B cell (primary cell): ENCODE measurements around the gene PRRT3. TPM values are rescaled to one million over a fixed set of nuclear protein-coding genes. Genes with fewer than 3 reads are reported as not detected.

Experiments
- ATAC-seq: fragments of 200-7000 bp; cut with Tn5 transposase; one replicate; pipeline ENCODE4 v1.10.0; 2021; ENCODE audit warnings: low read depth, mild to moderate bottlenecking, moderate number of reproducible peaks, moderate library complexity
- CTCF ChIA-PET: fragments of 350-600 bp; sonication (Branson Sonifier 250); formaldehyde crosslinking; loops from one replicate; lab custom pipeline; 2021; ENCODE audit warnings: antibody characterized with exemption, inconsistent platforms; lab: Charles Lee
- POLR2A ChIA-PET: fragments of 350-600 bp; sonication (Branson Sonifier 250); formaldehyde crosslinking; loops from one replicate; lab custom pipeline; 2021; ENCODE audit warnings: antibody characterized with exemption; lab: Charles Lee
- DNase-seq: peaks from one replicate; pipeline ENCODE4 v3.0.0; 2013
- H2AFZ ChIP-seq: 2 replicates; pipeline ENCODE4 v1.6.1; 2012; ENCODE audit warnings: mild to moderate bottlenecking, low read depth, low read length; ENCODE audit not compliant: insufficient read depth, poor library complexity, severe bottlenecking
- H3K27ac ChIP-seq, 2 donors: 1 replicate in 1 of 2; 2 replicates in 1 of 2; pipeline ENCODE4 v1.5.1; 2012 to 2013; ENCODE audit warnings: low read length in 2 of 2, mild to moderate bottlenecking in 2 of 2, moderate library complexity in 1 of 2
- H3K27me3 ChIP-seq, 4 experiments: fragments of 200-600 bp in 1 of 4; sonication (generic) in 1 of 4; replicated peaks in 1 of 4; 1 replicate in 2 of 4; 2 replicates in 2 of 4; pipeline versions ENCODE4 v1.6.1 to v1.7.0; 2013 to 2016; ENCODE audit warnings: low read length in 3 of 4, mild to moderate bottlenecking in 2 of 4, mixed read lengths in 1 of 4, moderate library complexity in 1 of 4; ENCODE audit not compliant: insufficient read depth in 4 of 4, control insufficient read depth in 3 of 4; ENCODE audit errors: control extremely low read depth in 1 of 4
- H3K36me3 ChIP-seq, 2 experiments: replicated peaks in 1 of 2; 1 replicate in 1 of 2; 2 replicates in 1 of 2; pipeline versions ENCODE4 v1.6.1 to v1.7.1; 2013; ENCODE audit warnings: low read length in 1 of 2; ENCODE audit not compliant: insufficient read depth in 2 of 2, control insufficient read depth in 1 of 2; ENCODE audit errors: control extremely low read depth in 1 of 2, extremely low read depth in 1 of 2
- H3K4me1 ChIP-seq, 2 donors: fragments of 200-600 bp in 1 of 2; sonication (generic) in 1 of 2; 1 replicate in 1 of 2; 2 replicates in 1 of 2; pipeline versions ENCODE4 v1.5.1 to v1.6.1; 2013 to 2017; ENCODE audit warnings: low read length in 2 of 2; ENCODE audit not compliant: control insufficient read depth in 2 of 2, insufficient read depth in 2 of 2
- H3K4me2 ChIP-seq: replicated peaks from 2 replicates; pipeline ENCODE3; 2012; ENCODE audit warnings: mild to moderate bottlenecking, low read depth, low read length; ENCODE audit not compliant: poor library complexity, severe bottlenecking
- H3K4me3 ChIP-seq, 5 experiments: fragments of 200-600 bp in 1 of 5; sonication (generic) in 1 of 5; 1 replicate in 3 of 5; 2 replicates in 2 of 5; pipeline versions ENCODE4 v1.5.1 to v1.7.0; 2011 to 2016; ENCODE audit warnings: low read length in 4 of 5, mild to moderate bottlenecking in 4 of 5, low read depth in 2 of 5, control low read depth in 1 of 5, moderate library complexity in 1 of 5; ENCODE audit not compliant: insufficient read depth in 1 of 5; ENCODE audit errors: control extremely low read depth in 1 of 5, extremely low read depth in 1 of 5
- H3K79me2 ChIP-seq: fragments of 200-600 bp; sonication (generic); one replicate; pipeline ENCODE4 v1.6.0; 2016; ENCODE audit warnings: low read length; ENCODE audit not compliant: control insufficient read depth, insufficient read depth
- H3K9ac ChIP-seq: fragments of 200-600 bp; sonication (generic); 2 replicates; pipeline ENCODE4 v1.6.1; 2017; ENCODE audit warnings: mild to moderate bottlenecking, low read length, moderate library complexity
- H3K9me3 ChIP-seq, 3 donors: one replicate each; pipeline versions ENCODE4 v1.6.1 to v1.7.1; 2013; ENCODE audit warnings: low read length in 2 of 3; ENCODE audit not compliant: control insufficient read depth in 2 of 3, insufficient read depth in 1 of 3; ENCODE audit errors: control extremely low read depth in 1 of 3
- H4K20me1 ChIP-seq: 2 replicates; pipeline ENCODE4 v1.6.0; 2012; ENCODE audit warnings: mild to moderate bottlenecking, low read length; ENCODE audit not compliant: insufficient read depth, control insufficient read depth, poor library complexity, severe bottlenecking
- H3K27ac Mint-ChIP-seq: one replicate; pipeline ENCODE4 v1.8.0; 2021; ENCODE audit warnings: mixed read lengths
- H3K27me3 Mint-ChIP-seq: one replicate; pipeline ENCODE4 v1.8.0; 2021; ENCODE audit warnings: mixed read lengths
- H3K4me1 Mint-ChIP-seq: one replicate; pipeline ENCODE4 v1.8.0; 2021; ENCODE audit warnings: mixed read lengths
- H3K4me3 Mint-ChIP-seq: one replicate; pipeline ENCODE4 v1.8.0; 2021; ENCODE audit warnings: mixed read lengths
- H3K9me3 Mint-ChIP-seq: one replicate; pipeline ENCODE4 v1.8.0; 2022; ENCODE audit warnings: mixed read lengths; ENCODE audit not compliant: insufficient read depth
- EZH2 ChIP-seq: IDR thresholded peaks from 2 replicates; pipeline ENCODE4 v1.6.1; 2012; ENCODE audit warnings: borderline replicate concordance, low read depth, mild to moderate bottlenecking, moderate library complexity, low read length; ENCODE audit not compliant: insufficient read depth, poor library complexity, severe bottlenecking
- WGBS: methylation state at CpG from one replicate; pipeline ENCODE4 v1.1.5; 2013; ENCODE audit warnings: missing lambda C conversion rate; ENCODE audit not compliant: insufficient coverage; 5-methylcytosine and 5-hydroxymethylcytosine counted together
- intact Hi-C: fragments of 100-400 bp; cut with micrococcal nuclease; formaldehyde crosslinking; loops from one replicate; pipeline ENCODE4 v1.10.0; 2022
- polyA plus RNA-seq: library from polyadenylated mRNA; depleted of rRNA; stranded (reverse); fragments of >200 nt; gene quantifications from 2 replicates; pipeline ENCODE4 v1.2.3, GENCODE V29; 2012
- total RNA-seq, 2 donors: library from RNA; stranded (reverse); fragments of 120-200 nt in 1 of 2; gene quantifications; 1 replicate in 1 of 2; 2 replicates in 1 of 2; pipeline versions ENCODE4 v1.2.3 to v1.2.4, GENCODE V29; 2013 to 2022
- TF ChIP-seq, protein P1 (sequence below): fragments of 200-600 bp; IDR thresholded peaks from one replicate; pipeline ENCODE4 v1.8.0; 2022; ENCODE audit warnings: antibody characterized with exemption, mild to moderate bottlenecking

Gene PRRT3
- total and polyA plus RNA-seq, 2 donors (not counting 1 experiment from before 2014, with no cell fraction given) = 1.7 to 3.9 TPM

DNA sequence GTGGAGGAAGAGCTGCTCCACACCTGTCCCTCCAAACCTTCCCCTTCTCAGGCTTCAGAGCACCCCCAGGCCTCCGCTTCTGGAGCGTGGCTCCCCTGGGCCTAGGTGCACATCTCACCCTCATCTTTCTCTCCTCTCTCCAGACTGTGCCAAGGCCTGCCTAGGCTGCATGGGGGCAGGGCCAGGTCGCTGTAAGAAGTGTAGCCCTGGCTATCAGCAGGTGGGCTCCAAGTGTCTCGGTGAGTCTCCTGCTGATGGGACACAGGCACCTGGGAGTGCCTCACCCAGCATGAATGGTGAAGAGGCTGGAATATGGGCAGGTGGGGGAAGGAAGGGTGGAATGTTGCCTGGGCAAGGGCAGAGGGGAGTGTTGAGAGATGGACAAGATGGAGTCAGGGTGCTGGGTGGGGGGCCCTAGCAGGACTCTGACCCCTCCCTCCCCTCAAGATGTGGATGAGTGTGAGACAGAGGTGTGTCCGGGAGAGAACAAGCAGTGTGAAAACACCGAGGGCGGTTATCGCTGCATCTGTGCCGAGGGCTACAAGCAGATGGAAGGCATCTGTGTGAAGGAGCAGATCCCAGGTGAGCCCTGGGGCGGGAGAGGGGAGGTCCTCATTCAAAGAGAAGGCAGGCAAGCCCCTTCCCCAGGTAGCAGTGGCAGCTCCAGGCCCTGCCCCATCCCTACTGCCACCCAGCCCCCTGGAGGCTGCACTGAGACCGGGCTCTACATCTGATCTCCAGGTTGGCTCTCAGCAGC lies 9.1 kb downstream of the PRRT3 start:
- Histone ChIP-seq H2AFZ (no peak overlapping the region), H3K9me3 (no peaks in the 10 kb centered on the region), H3K4me2 (no peak overlapping the region), H4K20me1 (no peaks in the 10 kb centered on the region), H3K4me1 (peaks cover 0 to 5% of the 10 kb centered on the region in 2 donors), H3K36me3 (peaks cover 0 to 8% of the 10 kb centered on the region in 2 experiments), H3K27me3 (no peaks in the 10 kb centered on the region), H3K27ac (no peak overlapping the region), H3K79me2 (no peaks in the 10 kb centered on the region), H3K4me3 (no peak overlapping the region), H3K9ac (no peak overlapping the region)
- ChIA-PET CTCF (interaction anchor here (1.6 to 1.7 kb wide), 2 partner anchors 10 to 12 kb away, joined by 3 to 8 read pairs; partner anchors contain the start of gene CRELD1), POLR2A (no interaction called here)
- Mint-ChIP-seq H3K4me3 (no peak overlapping the region), H3K4me1 (peaks cover 5% of the 10 kb centered on the region), H3K9me3 (no peaks in the 10 kb centered on the region), H3K27ac (no peak overlapping the region), H3K27me3 (no peaks in the 10 kb centered on the region)
- ATAC-seq (no peak), DNase-seq (no peak)
- TF ChIP-seq, protein P1, sequence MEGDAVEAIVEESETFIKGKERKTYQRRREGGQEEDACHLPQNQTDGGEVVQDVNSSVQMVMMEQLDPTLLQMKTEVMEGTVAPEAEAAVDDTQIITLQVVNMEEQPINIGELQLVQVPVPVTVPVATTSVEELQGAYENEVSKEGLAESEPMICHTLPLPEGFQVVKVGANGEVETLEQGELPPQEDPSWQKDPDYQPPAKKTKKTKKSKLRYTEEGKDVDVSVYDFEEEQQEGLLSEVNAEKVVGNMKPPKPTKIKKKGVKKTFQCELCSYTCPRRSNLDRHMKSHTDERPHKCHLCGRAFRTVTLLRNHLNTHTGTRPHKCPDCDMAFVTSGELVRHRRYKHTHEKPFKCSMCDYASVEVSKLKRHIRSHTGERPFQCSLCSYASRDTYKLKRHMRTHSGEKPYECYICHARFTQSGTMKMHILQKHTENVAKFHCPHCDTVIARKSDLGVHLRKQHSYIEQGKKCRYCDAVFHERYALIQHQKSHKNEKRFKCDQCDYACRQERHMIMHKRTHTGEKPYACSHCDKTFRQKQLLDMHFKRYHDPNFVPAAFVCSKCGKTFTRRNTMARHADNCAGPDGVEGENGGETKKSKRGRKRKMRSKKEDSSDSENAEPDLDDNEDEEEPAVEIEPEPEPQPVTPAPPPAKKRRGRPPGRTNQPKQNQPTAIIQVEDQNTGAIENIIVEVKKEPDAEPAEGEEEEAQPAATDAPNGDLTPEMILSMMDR = no peak
- no peak for TF ChIP-seq EZH2
- WGBS = 93% methylated on average over 10 of the region's 11 CpGs
- intact Hi-C loops = no loop called here

DNA sequence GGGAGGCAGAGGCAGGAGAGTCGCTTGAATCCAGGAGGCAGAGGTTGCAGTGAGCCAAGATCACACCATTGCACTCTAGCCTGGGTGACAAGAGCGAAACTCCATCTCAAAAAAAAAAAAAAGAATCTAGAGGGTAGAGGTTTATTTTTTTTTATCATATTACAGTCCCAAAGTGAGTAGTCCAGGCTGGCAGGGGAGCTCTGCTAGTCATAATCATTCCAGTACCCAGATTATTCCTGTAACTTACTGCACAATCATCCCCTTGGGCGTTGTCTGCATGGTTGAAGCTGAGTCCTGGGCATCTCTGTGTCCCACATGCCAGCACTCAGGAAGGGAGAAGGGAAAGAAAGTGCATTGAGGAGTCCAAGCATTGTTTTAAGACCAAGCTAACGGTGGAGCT lies 10.0 kb downstream of the PRRT3 start:
- no peak overlapping the region for H2AFZ ChIP-seq
- no peaks in the 10 kb centered on the region for H3K9me3 ChIP-seq
- CTCF ChIA-PET = interaction anchor here (1.7 kb wide), 1 partner anchor 9 kb away, joined by 8 read pairs; the partner anchor contains the start of gene CRELD1
- H3K4me3 ChIP-seq = no peak overlapping the region
- peaks cover 0 to 5% of the 10 kb centered on the region in 2 donors for H3K4me1 ChIP-seq
- POLR2A ChIA-PET = no interaction called here
- no peaks in the 10 kb centered on the region for H3K9me3 Mint-ChIP-seq
- DNase-seq = no peak
- no peak overlapping the region for H3K27ac ChIP-seq
- peaks cover 5% of the 10 kb centered on the region for H3K4me1 Mint-ChIP-seq
- no peaks in the 10 kb centered on the region for H3K27me3 Mint-ChIP-seq
- no peak overlapping the region for H3K4me3 Mint-ChIP-seq
- H3K79me2 ChIP-seq = peaks cover 4% of the 10 kb centered on the region
- H4K20me1 ChIP-seq = no peaks in the 10 kb centered on the region
- intact Hi-C loops = no loop called here
- H3K27ac Mint-ChIP-seq = peak overlapping the region; percentile 53
- peaks cover 0 to 18% of the 10 kb centered on the region in 2 experiments for H3K36me3 ChIP-seq
- 86% methylated on average over 1 of the region's 4 CpGs for WGBS
- H3K4me2 ChIP-seq = no peak overlapping the region
- TF ChIP-seq, protein P1 = no peak
- no peak for TF ChIP-seq EZH2
- H3K27me3 ChIP-seq = no peaks in the 10 kb centered on the region
- no peak overlapping the region for H3K9ac ChIP-seq
- ATAC-seq = no peak
